CD4-positive, alpha-beta T cell treated with Interleukin-17A for 4 hours (primary cell): ENCODE results near the gene PLSCR3.
A peak's percentile ranks its signal among the peaks of the same experiment; 100 is the strongest.

Experiments
- DNase-seq: peaks from one replicate; pipeline ENCODE4 v3.0.0-alpha.2; 2020; ENCODE audit warnings: mixed read lengths

Gene PLSCR3

GRCh38 chr17:7405350-7406234 is 11.3 kb upstream of the PLSCR3 start:
- DNase-seq = no peak

GRCh38 chr17:7404737-7405349 is 10.5 kb upstream of the PLSCR3 start:
- peak; percentile 81 for DNase-seq

DNA sequence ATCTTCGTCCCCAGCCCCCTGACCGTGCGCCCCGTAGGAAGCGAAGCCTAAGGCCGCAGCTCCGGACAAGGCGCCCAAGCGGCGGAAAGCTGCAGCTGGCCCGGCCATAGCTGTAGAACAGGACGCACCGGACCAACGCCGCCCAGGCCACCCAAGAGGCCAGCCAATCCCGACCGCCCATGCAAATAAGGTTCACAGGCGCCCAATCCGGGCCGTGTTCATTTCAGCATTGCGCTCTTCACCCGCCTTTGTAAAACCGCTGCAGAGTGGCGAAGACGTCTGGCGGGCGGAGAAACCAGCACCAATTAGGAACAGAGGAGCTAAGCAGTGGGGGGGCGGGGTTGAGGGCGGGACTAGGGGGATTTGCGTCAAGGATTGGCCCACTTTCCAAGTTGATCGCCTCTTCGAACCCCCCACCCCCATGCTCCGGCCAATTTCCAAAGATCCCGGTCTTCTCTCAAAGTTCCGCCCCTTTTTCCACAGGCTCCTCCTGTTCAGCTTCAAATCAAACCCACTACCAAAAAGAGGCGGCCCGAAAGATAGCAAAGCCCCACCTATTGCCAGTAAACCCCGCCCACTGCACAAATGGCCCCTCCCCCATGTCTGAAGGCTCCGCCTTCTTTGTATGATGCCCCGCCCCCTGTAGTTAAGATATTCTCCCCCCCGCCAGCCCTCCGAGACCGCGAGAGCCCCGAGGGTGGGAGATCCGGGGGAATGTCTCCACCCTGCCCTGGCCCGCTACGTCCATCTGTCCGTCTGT is 9.8 kb upstream of the PLSCR3 start, which contains the start of gene TMEM256:
TMEM256 (minus strand) TSS at position 121 of the 760 bp plus-strand sequence; CDS start at position 108, 13 bp downstream.
- DNase-seq = peak; percentile 98

GRCh38 chr17:7403727-7403976 is 9.3 kb upstream of the PLSCR3 start:
- no peak for DNase-seq

DNA sequence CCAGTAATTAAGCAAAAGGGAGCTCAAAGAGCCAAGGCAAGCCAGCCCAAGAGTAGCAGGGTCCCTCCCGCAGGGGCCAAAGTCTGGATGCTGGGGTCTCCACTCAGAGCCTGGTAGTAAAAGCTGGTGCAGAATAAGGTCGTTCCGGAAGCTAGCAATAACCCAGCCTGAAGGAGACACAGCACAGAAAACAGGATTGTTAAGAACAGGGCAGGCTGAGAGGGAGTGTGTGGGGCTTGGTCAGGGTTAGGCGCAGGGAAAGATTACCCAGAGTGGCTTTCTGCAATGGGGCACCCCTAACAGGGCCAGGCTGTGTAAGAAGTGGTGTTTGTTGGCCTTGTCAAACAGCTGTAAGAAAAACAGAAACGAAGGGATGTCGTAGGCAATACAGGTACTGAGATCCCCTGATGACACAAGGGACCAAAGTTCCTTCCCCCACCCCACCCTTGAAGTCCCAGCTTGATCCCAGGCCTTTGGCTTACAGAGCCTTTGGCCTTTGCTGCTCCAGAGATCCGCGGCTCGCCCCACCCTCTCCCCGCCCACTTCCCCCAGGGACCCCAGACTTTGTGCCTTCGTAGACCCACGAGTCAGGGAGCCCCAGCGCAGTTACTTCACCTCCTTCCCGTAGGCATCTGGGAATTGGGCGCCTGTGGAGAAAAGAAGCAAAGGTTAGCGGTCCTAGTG is 8.9 kb upstream of the PLSCR3 start:
- DNase-seq = peak; percentile 52

DNA sequence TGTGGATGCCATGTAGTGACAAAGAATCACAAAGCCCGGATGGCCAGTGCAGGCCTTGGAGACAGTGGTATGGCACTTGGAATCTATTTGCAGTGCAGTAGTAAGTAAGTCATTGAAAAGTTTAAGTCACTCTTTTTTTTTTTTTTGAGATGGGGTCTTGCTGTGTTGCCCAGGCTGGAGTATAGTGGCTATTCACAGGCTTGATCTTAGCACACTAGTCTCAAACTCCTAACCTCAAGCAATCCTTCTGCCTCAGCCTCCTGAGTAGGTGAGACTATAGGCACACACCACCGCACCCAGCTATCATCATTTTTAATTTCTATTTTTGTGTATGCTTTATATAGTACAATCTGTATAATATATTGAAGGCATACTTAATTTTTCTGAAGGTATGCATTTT is 4.3 kb upstream of the PLSCR3 start:
- no peak for DNase-seq

DNA sequence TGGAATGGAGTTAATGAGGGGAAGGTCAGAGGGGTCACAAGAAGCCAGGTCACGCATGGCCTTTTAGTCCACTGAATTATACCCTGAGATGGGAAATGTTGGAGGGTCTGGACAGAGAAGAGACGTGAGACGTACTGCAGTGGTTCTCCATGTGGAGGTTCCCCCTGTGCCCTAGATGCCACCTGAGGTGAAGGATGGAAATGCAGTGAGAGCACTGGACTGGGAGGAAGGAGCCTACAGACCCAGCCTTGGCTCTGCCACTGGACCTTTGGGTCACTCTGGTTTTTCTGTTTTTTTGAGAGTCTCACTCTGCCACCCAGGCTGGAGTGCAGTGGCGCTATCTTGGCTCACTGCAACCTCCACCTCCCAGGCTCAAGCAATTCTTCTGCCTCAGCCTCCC is 1.8 kb upstream of the PLSCR3 start:
- no peak for DNase-seq

DNA sequence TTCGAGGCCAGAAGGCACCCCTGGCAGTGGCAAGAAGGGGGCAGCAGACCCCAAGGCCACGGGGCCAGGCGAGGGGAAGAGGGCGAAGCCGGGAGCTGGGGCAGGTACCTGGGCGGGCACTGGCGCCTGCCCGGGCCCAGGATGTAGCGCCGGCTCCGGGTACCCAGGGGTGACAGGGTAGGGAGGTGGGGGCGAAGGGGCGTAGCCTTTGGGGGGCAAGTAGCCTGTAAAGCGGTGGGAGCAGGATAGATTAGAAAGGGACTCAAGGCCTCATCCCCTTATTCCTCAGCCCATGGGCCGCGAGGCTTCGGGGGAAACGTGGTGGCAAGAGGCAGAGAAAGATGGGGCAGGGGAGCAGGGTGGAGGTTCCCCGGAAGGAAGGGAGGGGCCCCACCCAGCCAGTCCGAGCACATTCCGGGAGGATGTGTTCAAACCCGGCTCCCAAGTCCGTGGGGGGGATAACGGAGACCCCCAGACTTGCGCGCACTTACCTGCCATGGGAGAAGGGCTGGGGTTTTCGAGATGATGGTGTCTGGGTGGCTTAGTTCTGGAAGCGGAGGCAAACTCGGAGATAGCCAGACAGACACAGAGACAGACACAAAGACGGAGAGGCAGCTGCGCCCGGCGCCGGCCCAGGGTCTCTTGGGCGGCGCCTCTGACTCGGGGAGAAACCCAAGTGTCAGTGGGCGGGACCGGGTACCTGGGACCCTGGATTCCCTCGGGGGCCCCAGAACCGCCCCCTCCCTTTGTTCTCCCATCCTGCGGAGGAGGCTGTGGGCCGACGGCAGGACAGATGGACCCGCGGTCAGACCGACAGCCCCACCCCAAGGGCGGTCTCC is 493 bp downstream of the PLSCR3 start:
- peak; percentile 83 for DNase-seq

GRCh38 chr17:7392696-7393612 is 1.4 kb downstream of the PLSCR3 start:
- no peak for DNase-seq

GRCh38 chr17:7391307-7391706 is 3.0 kb downstream of the PLSCR3 start:
- no peak for DNase-seq

DNA sequence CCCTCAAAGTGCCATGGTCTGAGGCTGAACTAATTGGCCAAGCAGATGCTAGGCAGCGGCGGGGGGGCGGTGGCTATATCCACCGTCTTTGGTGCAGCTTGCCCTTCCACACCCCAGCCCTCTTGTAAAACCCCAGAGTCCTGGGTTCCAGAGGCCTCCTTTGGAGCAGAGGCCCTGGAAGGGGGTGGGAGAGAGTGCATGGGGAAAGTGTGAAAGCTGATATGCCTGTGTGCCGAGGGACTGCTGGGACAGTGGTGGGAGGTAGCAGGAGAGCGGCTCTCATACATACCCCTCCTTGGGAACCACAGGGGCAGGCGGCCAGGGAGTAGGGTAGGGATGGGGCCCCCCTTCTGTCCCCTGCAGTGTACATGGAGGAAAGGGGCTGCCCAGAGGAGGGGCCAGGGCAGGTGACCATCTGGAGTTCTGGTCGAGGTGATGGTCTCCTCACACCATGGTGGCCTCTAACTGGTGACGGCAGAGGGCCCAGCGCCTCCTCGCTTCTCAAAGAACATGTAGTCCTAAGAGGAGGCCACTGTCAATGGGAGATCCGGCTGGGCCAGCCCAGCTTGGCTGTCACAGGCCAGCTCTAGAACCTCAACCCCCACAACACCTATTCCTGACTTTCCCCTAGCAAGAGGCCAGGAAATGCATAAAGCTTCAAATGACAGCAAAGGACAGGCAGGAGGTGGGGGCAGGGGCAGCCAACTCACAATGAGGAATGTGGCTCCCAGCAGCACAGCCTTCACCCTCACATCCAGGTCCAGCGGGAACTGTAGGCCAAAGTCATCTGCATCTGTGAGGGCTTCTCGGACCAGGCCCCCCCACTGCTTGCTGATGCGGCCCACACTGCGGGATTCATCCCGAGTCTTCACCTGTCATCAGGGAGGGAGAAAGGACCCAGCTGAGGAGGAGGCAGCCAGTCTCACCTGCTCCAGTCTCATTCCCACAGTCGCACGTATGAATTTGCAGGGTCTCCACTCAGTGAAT is 4.1 kb downstream of the PLSCR3 start:
- no peak for DNase-seq

DNA sequence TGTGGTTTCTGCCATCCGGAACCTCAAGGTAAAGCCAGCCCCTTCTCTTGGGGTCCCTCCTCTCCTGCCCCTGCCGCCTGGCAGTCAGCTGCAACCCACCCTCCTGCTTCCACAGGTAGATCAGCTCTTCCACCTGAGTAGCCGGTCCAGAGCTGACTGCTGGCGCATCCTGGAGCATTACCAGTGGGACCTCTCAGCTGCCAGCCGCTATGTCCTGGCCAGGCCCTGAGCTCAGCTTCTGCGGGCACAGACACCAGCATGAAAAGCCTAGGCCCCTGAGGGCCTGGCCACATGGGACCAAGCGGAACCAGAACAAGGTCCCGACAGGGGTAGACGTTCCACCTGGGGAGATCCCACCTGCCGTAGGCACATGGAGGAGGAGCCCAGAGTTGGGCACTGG is 5.5 kb downstream of the PLSCR3 start:
- DNase-seq = no peak

- DNase-seq = no peak
Measured at GRCh38 chr17:7384489-7385081, 9.7 kb downstream of the PLSCR3 start.

- peak; percentile 87 for DNase-seq
Measured at GRCh38 chr17:7383742-7384488, 10.4 kb downstream of the PLSCR3 start.

DNA sequence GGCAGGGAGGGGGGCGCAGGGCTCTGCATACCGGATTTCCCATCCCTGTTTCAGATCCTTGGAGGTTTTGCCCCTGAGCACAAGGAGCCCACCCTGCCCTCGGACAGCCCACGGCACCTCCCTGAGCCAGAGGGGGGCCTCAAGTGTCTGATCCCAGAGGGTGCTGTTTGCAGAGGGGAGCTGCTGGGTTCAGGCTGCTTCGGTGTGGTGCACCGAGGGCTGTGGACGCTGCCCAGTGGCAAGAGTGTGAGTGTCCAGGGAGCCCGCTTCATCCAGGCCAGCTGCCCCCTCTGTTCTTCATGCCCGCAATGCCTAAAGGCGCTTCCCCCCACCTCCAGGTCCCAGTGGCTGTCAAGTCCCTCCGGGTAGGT is 11.0 kb downstream of the PLSCR3 start:
- DNase-seq = no peak

DNA sequence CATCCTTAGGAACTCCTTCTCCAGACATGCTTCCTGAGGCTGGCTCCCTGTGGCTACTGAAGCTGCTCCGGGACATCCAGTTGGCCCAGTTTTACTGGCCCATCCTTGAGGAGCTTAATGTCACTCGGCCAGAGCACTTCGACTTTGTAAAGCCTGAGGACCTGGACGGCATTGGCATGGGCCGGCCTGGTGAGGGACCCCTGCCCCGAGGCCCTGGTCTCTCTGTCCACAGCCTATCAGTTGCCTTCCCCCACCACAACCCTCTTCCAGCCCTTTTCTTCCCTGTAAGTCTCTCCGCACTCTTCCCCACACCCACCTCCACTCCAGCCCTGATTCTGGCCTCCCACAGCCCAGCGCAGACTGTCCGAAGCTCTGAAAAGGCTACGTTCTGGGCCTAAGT is 11.4 kb downstream of the PLSCR3 start:
- no peak for DNase-seq

- DNase-seq = no peak
Measured at GRCh38 chr17:7380855-7381683, 13.3 kb downstream of the PLSCR3 start, which contains the start of gene TNK1. Gene TNK1, plus strand, starts transcription at chr17:7381089. Its CDS starts 1,838 bp downstream, at chr17:7382927.

DNA sequence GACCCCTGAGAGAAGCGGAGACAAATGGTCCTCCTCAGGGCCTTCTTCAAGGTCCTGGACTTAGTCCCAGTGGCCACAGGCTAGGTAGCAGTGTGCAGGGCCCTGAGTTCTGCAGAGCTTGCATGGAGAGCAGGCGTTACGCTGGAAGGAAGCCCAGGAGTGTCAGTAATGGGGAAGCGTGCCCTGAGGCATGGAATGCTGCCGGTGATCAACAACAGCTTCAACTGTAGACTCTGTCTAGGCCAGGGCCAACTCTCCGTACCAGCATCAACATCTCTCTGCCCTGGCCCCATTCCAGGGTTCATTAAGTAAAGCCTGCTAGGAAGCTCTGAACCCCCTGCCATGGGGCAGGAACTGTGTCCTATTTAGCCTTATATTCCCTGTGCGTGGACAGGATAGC is 14.0 kb downstream of the PLSCR3 start:
- no peak for DNase-seq
